Nephron progenitor cell (in vitro differentiated cells): Measurements from ENCODE around the gene TSSK2.

ENCODE experiments used
- DNase-seq: peaks from one replicate; pipeline ENCODE4 v3.0.0; 2021
- H3K27ac Mint-ChIP-seq: 2 replicates; pipeline ENCODE4 v1.8.0; 2021; ENCODE audit warnings: mild to moderate bottlenecking, moderate library complexity, mixed read lengths
- H3K27me3 Mint-ChIP-seq: 2 replicates; pipeline ENCODE4 v1.8.0; 2021; ENCODE audit warnings: mild to moderate bottlenecking, low read depth, mixed read lengths; ENCODE audit not compliant: poor library complexity
- H3K36me3 Mint-ChIP-seq: 2 replicates; pipeline ENCODE4 v1.8.0; 2021; ENCODE audit warnings: low read depth, mixed read lengths
- H3K4me1 Mint-ChIP-seq: 2 replicates; pipeline ENCODE4 v1.8.0; 2021; ENCODE audit warnings: mixed read lengths
- H3K4me3 Mint-ChIP-seq: 2 replicates; pipeline ENCODE4 v1.8.0; 2021; ENCODE audit warnings: mild to moderate bottlenecking, moderate library complexity, mixed read lengths
- H3K9me3 Mint-ChIP-seq: 2 replicates; pipeline ENCODE4 v1.8.0; 2021; ENCODE audit warnings: mild to moderate bottlenecking, moderate library complexity, mixed read lengths
- TF ChIP-seq, protein P1 (sequence below): fragments of 200-600 bp; sonication (generic); IDR thresholded peaks from 2 replicates; pipeline ENCODE4 v1.5.0; 2021; ENCODE audit warnings: antibody characterized with exemption

The TSSK2 gene

DNA sequence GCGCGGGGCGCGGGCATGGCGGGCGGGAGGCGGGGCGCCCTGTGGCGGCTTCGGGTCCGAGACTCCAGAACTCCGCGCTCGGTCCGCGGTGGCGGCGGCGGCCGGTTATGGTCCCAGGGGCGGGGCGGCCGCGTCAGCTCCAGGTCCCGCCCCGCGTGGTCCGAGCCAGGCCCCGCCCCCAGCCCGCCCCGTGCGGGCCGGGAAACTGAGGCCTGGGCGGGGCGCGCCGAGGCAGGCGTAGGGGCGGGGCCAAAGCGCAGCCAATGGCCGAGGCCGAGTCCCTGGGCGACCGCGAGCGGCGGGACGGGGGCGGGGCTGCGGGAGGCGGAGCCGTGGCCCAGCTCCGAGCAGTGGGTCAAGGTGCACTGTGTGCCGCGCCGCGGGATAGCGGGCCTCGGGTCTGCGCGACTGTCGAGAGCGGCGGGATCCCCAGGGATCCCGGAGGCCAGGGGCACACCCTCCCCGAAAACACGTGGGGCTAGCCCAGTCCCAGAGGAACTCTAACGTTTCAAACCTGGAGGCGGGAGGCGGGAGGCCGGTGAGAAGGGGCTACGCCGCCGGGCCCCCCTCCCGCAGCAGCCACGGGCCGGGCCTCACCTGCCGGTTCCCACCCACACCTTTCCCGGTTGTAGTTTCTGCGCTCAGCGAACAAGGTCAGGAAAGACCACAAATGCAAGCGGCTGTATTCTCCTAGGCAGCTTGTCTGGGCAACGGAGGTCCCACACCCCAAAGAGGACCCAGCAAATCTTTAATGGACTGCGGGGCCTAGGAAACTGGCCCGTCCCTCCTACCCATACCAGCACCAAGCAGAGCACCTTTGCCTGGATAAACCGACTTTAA is 47.8 kb downstream of the TSSK2 start, which contains the start of gene SLC25A1:
Gene SLC25A1 (minus strand): TSS at position 80 of the 840 bp plus-strand sequence. CDS start 63 bp downstream, at position 17.
- Mint-ChIP-seq H3K36me3 (no peaks in the 10 kb centered on the region), H3K9me3 (no peaks in the 10 kb centered on the region), H3K4me1 (peaks cover 31% of the 10 kb centered on the region), H3K27me3 (peaks cover 3% of the 10 kb centered on the region), H3K4me3 (peak within 1 kb of the TSS; percentile 87), H3K27ac (peak within 1 kb of the TSS; percentile 71)
- TF ChIP-seq, protein P1, sequence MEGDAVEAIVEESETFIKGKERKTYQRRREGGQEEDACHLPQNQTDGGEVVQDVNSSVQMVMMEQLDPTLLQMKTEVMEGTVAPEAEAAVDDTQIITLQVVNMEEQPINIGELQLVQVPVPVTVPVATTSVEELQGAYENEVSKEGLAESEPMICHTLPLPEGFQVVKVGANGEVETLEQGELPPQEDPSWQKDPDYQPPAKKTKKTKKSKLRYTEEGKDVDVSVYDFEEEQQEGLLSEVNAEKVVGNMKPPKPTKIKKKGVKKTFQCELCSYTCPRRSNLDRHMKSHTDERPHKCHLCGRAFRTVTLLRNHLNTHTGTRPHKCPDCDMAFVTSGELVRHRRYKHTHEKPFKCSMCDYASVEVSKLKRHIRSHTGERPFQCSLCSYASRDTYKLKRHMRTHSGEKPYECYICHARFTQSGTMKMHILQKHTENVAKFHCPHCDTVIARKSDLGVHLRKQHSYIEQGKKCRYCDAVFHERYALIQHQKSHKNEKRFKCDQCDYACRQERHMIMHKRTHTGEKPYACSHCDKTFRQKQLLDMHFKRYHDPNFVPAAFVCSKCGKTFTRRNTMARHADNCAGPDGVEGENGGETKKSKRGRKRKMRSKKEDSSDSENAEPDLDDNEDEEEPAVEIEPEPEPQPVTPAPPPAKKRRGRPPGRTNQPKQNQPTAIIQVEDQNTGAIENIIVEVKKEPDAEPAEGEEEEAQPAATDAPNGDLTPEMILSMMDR, result no peak
- peak; percentile 91 for DNase-seq

- H3K9me3 Mint-ChIP-seq, result no peaks in the 10 kb centered on the region
- TF ChIP-seq, protein P1, result peak; percentile 72
- peak overlapping the region; percentile 71 for H3K27ac Mint-ChIP-seq
- H3K4me1 Mint-ChIP-seq, result peaks cover 29% of the 10 kb centered on the region
- H3K4me3 Mint-ChIP-seq, result peak overlapping the region; percentile 87
- H3K36me3 Mint-ChIP-seq, result no peaks in the 10 kb centered on the region
- peaks cover 3% of the 10 kb centered on the region for H3K27me3 Mint-ChIP-seq
- peak; percentile 73 for DNase-seq
These were observed 48.5 kb downstream of the TSSK2 start for GRCh38 chr22:19179497-19180048.

- Mint-ChIP-seq H3K9me3 (no peaks in the 10 kb centered on the region), H3K4me1 (peaks cover 32% of the 10 kb centered on the region), H3K27me3 (peaks cover 3% of the 10 kb centered on the region), H3K4me3 (no peak overlapping the region), H3K36me3 (no peaks in the 10 kb centered on the region), H3K27ac (no peak overlapping the region)
- no peak for DNase-seq
- TF ChIP-seq, protein P1, result no peak
These were observed 49.1 kb downstream of the TSSK2 start for GRCh38 chr22:19180234-19180633.

- DNase-seq, result no peak
- no peaks in the 10 kb centered on the region for H3K9me3 Mint-ChIP-seq
- no peak overlapping the region for H3K27ac Mint-ChIP-seq
- peaks cover 3% of the 10 kb centered on the region for H3K27me3 Mint-ChIP-seq
- TF ChIP-seq, protein P1, result no peak
- H3K4me3 Mint-ChIP-seq, result no peak overlapping the region
- peaks cover 28% of the 10 kb centered on the region for H3K4me1 Mint-ChIP-seq
- H3K36me3 Mint-ChIP-seq, result no peaks in the 10 kb centered on the region
These were observed 49.8 kb downstream of the TSSK2 start for GRCh38 chr22:19180740-19181410.

DNA sequence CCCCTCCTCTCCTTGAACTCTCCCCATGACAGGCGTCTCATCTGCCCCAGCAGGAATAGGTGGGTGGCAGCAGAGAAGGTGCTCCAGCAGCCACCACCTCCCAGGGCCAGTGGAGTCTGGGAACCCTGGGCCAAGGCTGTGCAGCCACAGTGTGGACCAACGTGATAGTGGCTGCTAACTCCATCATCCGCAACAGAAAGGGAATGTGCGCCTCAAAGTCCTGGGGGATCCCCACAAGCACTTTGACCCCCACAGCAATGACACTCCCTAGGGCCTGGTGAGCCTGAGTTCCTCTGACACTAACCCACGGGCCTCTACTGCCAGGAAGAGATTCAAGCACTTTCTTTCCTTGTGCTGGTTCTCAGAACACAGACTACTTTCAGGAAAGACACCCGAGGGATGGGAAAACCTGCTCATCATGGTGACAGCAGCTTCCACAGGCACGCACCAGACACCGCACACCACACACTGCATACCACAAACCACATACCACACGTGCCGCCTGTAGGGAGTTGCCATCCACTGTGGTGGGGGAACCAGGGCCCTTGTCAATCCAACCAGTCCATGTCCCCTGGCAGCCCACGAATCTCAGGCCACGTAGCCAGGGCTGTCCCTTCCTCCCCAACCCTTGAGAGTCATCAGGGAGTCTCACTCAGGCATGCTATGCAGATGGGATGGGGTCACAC is 50.8 kb downstream of the TSSK2 start:
- TF ChIP-seq, protein P1, result no peak
- H3K27me3 Mint-ChIP-seq, result peaks cover 3% of the 10 kb centered on the region
- no peak overlapping the region for H3K4me3 Mint-ChIP-seq
- H3K9me3 Mint-ChIP-seq, result no peaks in the 10 kb centered on the region
- H3K27ac Mint-ChIP-seq, result peak overlapping the region; percentile 62
- H3K36me3 Mint-ChIP-seq, result no peaks in the 10 kb centered on the region
- DNase-seq, result no peak
- H3K4me1 Mint-ChIP-seq, result peaks cover 18% of the 10 kb centered on the region
